Adipocyte (in vitro differentiated cells): Measurements from ENCODE around the gene LRRFIP1.

Experiments
- DNase-seq: peaks from one replicate; pipeline ENCODE4 v3.0.0-alpha.2; 2015; ENCODE audit warnings: low read depth
- H3K27me3 ChIP-seq: replicated peaks from 2 replicates; pipeline ENCODE4 v1.7.0; 2013; ENCODE audit warnings: mild to moderate bottlenecking, low read length, moderate library complexity; ENCODE audit not compliant: control insufficient read depth, insufficient read depth
- H3K36me3 ChIP-seq: 2 replicates; pipeline ENCODE4 v1.7.0; 2013; ENCODE audit warnings: low read length, mild to moderate bottlenecking, moderate library complexity; ENCODE audit not compliant: control insufficient read depth, insufficient read depth, severe bottlenecking
- H3K4me1 ChIP-seq: 2 replicates; pipeline ENCODE4 v1.7.0; 2013; ENCODE audit warnings: mild to moderate bottlenecking, low read length, moderate library complexity; ENCODE audit not compliant: control insufficient read depth, insufficient read depth
- H3K4me3 ChIP-seq: 2 replicates; pipeline ENCODE4 v1.7.0; 2013; ENCODE audit warnings: mild to moderate bottlenecking, low read length, moderate library complexity
- H3K9ac ChIP-seq: 2 replicates; pipeline ENCODE4 v1.7.0; 2013; ENCODE audit warnings: mild to moderate bottlenecking, low read length, moderate library complexity
- H3K9me3 ChIP-seq: 2 replicates; pipeline ENCODE4 v1.7.0; 2013; ENCODE audit warnings: mild to moderate bottlenecking, low read length, moderate library complexity; ENCODE audit not compliant: control insufficient read depth

LRRFIP1 gene

GRCh38 chr2:237823544-237823943, 196.2 kb downstream of the LRRFIP1 start:
- Histone ChIP-seq H3K27me3 (no peaks in the 10 kb centered on the region), H3K36me3 (no peaks in the 10 kb centered on the region), H3K4me1 (peaks cover under 1% of the 10 kb centered on the region), H3K9ac (no peak overlapping the region), H3K9me3 (no peaks in the 10 kb centered on the region), H3K4me3 (no peak overlapping the region)
- no peak for DNase-seq

GRCh38 chr2:237824085-237824484, 196.7 kb downstream of the LRRFIP1 start:
- H3K27me3 ChIP-seq = no peaks in the 10 kb centered on the region
- H3K36me3 ChIP-seq = no peaks in the 10 kb centered on the region
- H3K9ac ChIP-seq = no peak overlapping the region
- no peak for DNase-seq
- H3K4me3 ChIP-seq = no peak overlapping the region
- no peaks in the 10 kb centered on the region for H3K9me3 ChIP-seq
- H3K4me1 ChIP-seq = no peaks in the 10 kb centered on the region

- Histone ChIP-seq H3K9me3 (no peaks in the 10 kb centered on the region), H3K9ac (no peak overlapping the region), H3K4me1 (no peaks in the 10 kb centered on the region), H3K4me3 (no peak overlapping the region), H3K27me3 (no peaks in the 10 kb centered on the region), H3K36me3 (no peaks in the 10 kb centered on the region)
- no peak for DNase-seq
Measured at GRCh38 chr2:237827421-237827987, 200.1 kb downstream of the LRRFIP1 start.
